Measurements from ENCODE around the gene PCBP3.

- TF ChIP-seq CTCF (IDR thresholded peaks at IDR 0.05) = no peak
- TF ChIP-seq POLR2A (IDR thresholded peaks at IDR 0.05) = no peak
Observed at GRCh38 chr21:45917241-45917640, 273.7 kb downstream of the PCBP3 start.
